HFFc6 (cell line): ENCODE data around the gene TSN. TPM values are rescaled to one million over a fixed set of nuclear protein-coding genes. Genes with fewer than 3 reads are reported as not detected.

Experiments
- DNase-seq: peaks from one replicate; pipeline ENCODE4 v3.0.0-alpha.2; 2018
- H3K27ac Mint-ChIP-seq: 2 replicates; pipeline ENCODE4 v1.8.0; 2020; ENCODE audit warnings: mild to moderate bottlenecking, mixed read lengths
- H3K27me3 Mint-ChIP-seq: 2 replicates; pipeline ENCODE4 v1.8.0; 2021; ENCODE audit warnings: mild to moderate bottlenecking, moderate library complexity, mixed read lengths; ENCODE audit not compliant: insufficient read depth
- H3K36me3 Mint-ChIP-seq: 2 replicates; pipeline ENCODE4 v1.8.0; 2021; ENCODE audit warnings: low read depth, mixed read lengths
- H3K4me1 Mint-ChIP-seq: 2 replicates; pipeline ENCODE4 v1.8.0; 2020; ENCODE audit warnings: low read depth, mixed read lengths
- H3K4me3 Mint-ChIP-seq: 2 replicates; pipeline ENCODE4 v1.8.0; 2020; ENCODE audit warnings: mild to moderate bottlenecking, moderate library complexity, mixed read lengths
- H3K9me3 Mint-ChIP-seq: 2 replicates; pipeline ENCODE4 v1.8.0; 2020; ENCODE audit warnings: mild to moderate bottlenecking, mixed read lengths
- CTCF ChIP-seq: fragments of 200-600 bp; sonication (generic); IDR thresholded peaks from 2 replicates; pipeline ENCODE4 v1.5.0; 2021; ENCODE audit warnings: antibody characterized with exemption, mild to moderate bottlenecking
- total RNA-seq, 6 experiments: library from RNA; stranded (reverse); fragmentation: NEBNext Ultra II Directional; extraction: Animal tissue kit (Norgen Biotek cat#: 25700); gene quantifications; 2 replicates in 1 of 6; 3 replicates in 5 of 6; pipeline ENCODE4 v1.2.3, GENCODE V29; 2021

Gene TSN
- total RNA-seq, 6 experiments from 2014 or later, result 74.8 to 91.2 (median 83.2) TPM

GRCh38 chr2:121771976-121772742, 16.7 kb downstream of the TSN start:
- Mint-ChIP-seq H3K9me3 (no peaks in the 10 kb centered on the region), H3K36me3 (peaks cover 8% of the 10 kb centered on the region; the same call in 1 of the 2 replicates), H3K4me1 (peaks cover 23% of the 10 kb centered on the region), H3K4me3 (no peak overlapping the region), H3K27ac (no peak overlapping the region), H3K27me3 (peaks cover 4% of the 10 kb centered on the region; the same call in 1 of the 2 replicates)
- TF ChIP-seq CTCF, result no peak
- DNase-seq, result no peak

- no peak overlapping the region for H3K4me3 Mint-ChIP-seq
- DNase-seq, result no peak
- peaks cover 31% of the 10 kb centered on the region for H3K4me1 Mint-ChIP-seq
- peaks cover 7% of the 10 kb centered on the region; the same call in 1 of the 2 replicates for H3K27me3 Mint-ChIP-seq
- H3K36me3 Mint-ChIP-seq, result no peaks in the 10 kb centered on the region
- no peaks in the 10 kb centered on the region for H3K9me3 Mint-ChIP-seq
- no peak overlapping the region for H3K27ac Mint-ChIP-seq
- no peak for TF ChIP-seq CTCF
Observed at GRCh38 chr2:121774235-121774634, 18.8 kb downstream of the TSN start.

GRCh38 chr2:121776361-121776760, 20.9 kb downstream of the TSN start:
- no peak for DNase-seq
- Mint-ChIP-seq H3K4me1 (peaks cover 31% of the 10 kb centered on the region), H3K27ac (no peak overlapping the region), H3K4me3 (no peak overlapping the region), H3K9me3 (no peaks in the 10 kb centered on the region), H3K27me3 (peaks cover 4% of the 10 kb centered on the region), H3K36me3 (no peaks in the 10 kb centered on the region)
- TF ChIP-seq CTCF, result no peak

GRCh38 chr2:121776885-121777698, 21.6 kb downstream of the TSN start:
- Mint-ChIP-seq H3K27me3 (peaks cover 4% of the 10 kb centered on the region), H3K9me3 (no peaks in the 10 kb centered on the region), H3K4me1 (peaks cover 31% of the 10 kb centered on the region), H3K36me3 (no peaks in the 10 kb centered on the region), H3K27ac (no peak overlapping the region), H3K4me3 (no peak overlapping the region)
- DNase-seq, result no peak
- TF ChIP-seq CTCF, result no peak

- Mint-ChIP-seq H3K4me3 (no peak overlapping the region), H3K9me3 (no peaks in the 10 kb centered on the region), H3K4me1 (peaks cover 27% of the 10 kb centered on the region), H3K36me3 (no peaks in the 10 kb centered on the region), H3K27me3 (peaks cover 4% of the 10 kb centered on the region), H3K27ac (no peak overlapping the region)
- no peak for TF ChIP-seq CTCF
- peak; percentile 17 for DNase-seq
Observed at GRCh38 chr2:121777699-121778058, 22.2 kb downstream of the TSN start.
